ENCODE results near the gene PLCG2. TPM values are rescaled to one million over a fixed set of nuclear protein-coding genes. Genes with fewer than 3 reads are reported as not detected.
A peak's percentile ranks its signal among the peaks of the same experiment; 100 is the strongest.

The PLCG2 gene
- total RNA-seq, 6 experiments from 2014 or later: 11.1 to 23.1 (median 17.7) TPM

- WGBS (ENCODE audit: insufficient coverage, low coverage, low lambda C conversion rate, missing lambda C conversion rate): 93% methylated on average over 5 of the region's 5 CpGs
- DNase-seq (no peak), ATAC-seq (no peak)
- Histone ChIP-seq H3K9me3 (no peaks in the 10 kb centered on the region), H3K27me3 (no peaks in the 10 kb centered on the region), H3K27ac (no peak overlapping the region), H3K4me1 (no peaks in the 10 kb centered on the region), H3K36me3 (peaks cover 0 to 14% (median 4%) of the 10 kb centered on the region in 4 donors), H3K4me3 (no peak overlapping the region)
- intact Hi-C loops (cut with DNase I): no loop called here
- TF ChIP-seq CTCF (IDR thresholded peaks at IDR 0.05) (no peak), POLR2A (IDR thresholded peaks at IDR 0.05) (no peak)
Measured at GRCh38 chr16:81927561-81928185, 148.6 kb downstream of the PLCG2 start.

GRCh38 chr16:81928271-81928918, 149.3 kb downstream of the PLCG2 start:
- DNase-seq: no peak
- H3K27ac ChIP-seq: no peak overlapping the region
- 89% methylated on average over 16 of the region's 16 CpGs for WGBS (ENCODE audit: insufficient coverage, low coverage, low lambda C conversion rate, missing lambda C conversion rate)
- H3K4me1 ChIP-seq: no peaks in the 10 kb centered on the region
- TF ChIP-seq CTCF (IDR thresholded peaks at IDR 0.05): no peak
- no peak for TF ChIP-seq POLR2A (IDR thresholded peaks at IDR 0.05)
- ATAC-seq: no peak
- H3K27me3 ChIP-seq: no peaks in the 10 kb centered on the region
- no peaks in the 10 kb centered on the region for H3K9me3 ChIP-seq
- intact Hi-C loops (cut with DNase I): no loop called here
- no peak overlapping the region for H3K4me3 ChIP-seq
- peaks cover 0 to 14% (median 4%) of the 10 kb centered on the region in 4 donors for H3K36me3 ChIP-seq

- Histone ChIP-seq H3K27me3 (no peaks in the 10 kb centered on the region), H3K27ac (no peak overlapping the region), H3K9me3 (no peaks in the 10 kb centered on the region), H3K4me3 (no peak overlapping the region), H3K4me1 (no peaks in the 10 kb centered on the region), H3K36me3 (peaks cover 0 to 14% (median 4%) of the 10 kb centered on the region in 4 donors)
- TF ChIP-seq CTCF (IDR thresholded peaks at IDR 0.05) (no peak), POLR2A (IDR thresholded peaks at IDR 0.05) (no peak)
- no peak for DNase-seq
- peak in 1 of 4 donors; percentile 14 for ATAC-seq
- intact Hi-C loops (cut with DNase I): no loop called here
- 67% methylated on average over 4 of the region's 8 CpGs for WGBS (ENCODE audit: insufficient coverage, low coverage, low lambda C conversion rate, missing lambda C conversion rate)
Measured at GRCh38 chr16:81928975-81929374, 149.9 kb downstream of the PLCG2 start.

GRCh38 chr16:81929841-81930240, 150.8 kb downstream of the PLCG2 start:
- Histone ChIP-seq H3K4me1 (no peaks in the 10 kb centered on the region), H3K4me3 (no peak overlapping the region), H3K9me3 (no peaks in the 10 kb centered on the region), H3K27me3 (no peaks in the 10 kb centered on the region), H3K27ac (no peak overlapping the region), H3K36me3 (peaks cover 0 to 11% (median 4%) of the 10 kb centered on the region in 4 donors)
- DNase-seq (no peak), ATAC-seq (no peak)
- intact Hi-C loops (cut with DNase I): no loop called here
- TF ChIP-seq CTCF (IDR thresholded peaks at IDR 0.05) (no peak), POLR2A (IDR thresholded peaks at IDR 0.05) (no peak)
